Activated CD8-positive, alpha-beta memory T cell treated with anti-CD3 and anti-CD28 coated beads for 48 hours (primary cell): ENCODE results near the gene ADAM23.

Experiments used
- DNase-seq, 3 experiments: peaks; one replicate each; pipeline ENCODE4 v3.0.0-alpha.2; 2020; ENCODE audit warnings: low read depth in 2 of 3, low spot score in 2 of 3

The ADAM23 gene

DNA sequence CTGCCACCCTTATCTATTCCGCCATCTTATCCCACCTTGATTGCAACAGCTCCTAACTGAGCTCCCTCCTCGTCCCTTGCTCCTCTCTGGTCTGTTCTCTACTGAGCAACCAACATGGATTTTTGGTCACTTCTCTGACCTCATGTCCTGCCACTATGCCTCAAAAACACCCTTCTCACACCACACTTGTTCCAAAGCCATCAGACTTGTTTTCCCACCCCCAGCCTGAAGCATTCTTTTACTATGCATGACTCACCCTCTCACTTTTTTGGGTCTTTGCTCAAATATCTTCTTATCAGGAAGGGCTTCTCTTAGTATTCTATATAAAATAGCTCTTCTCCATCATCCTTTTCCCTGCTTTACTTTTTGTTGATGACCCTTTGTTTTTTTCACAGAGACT is 196.3 kb downstream of the ADAM23 start:
- DNase-seq: no peak

DNA sequence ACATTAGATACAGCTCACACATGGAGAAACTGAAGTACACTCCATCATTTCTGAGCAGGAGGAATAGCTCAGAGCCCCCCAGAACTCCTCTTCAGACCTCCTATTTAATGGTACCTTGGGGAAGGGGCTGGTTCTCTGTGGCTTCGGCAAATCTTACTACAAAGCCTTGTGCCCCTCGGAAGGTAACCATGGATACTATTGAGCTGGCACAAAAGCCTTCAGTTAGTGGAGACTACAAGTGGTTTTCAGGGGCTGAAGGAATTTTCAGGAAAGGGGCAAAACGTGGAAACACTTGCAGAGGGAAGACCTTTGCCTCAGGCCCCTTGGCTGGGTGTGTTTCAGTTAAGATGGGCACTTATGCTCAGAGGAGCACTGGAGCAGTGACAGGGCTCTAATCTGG is 197.9 kb downstream of the ADAM23 start:
- DNase-seq: no peak

GRCh38 chr2:206642075-206643025 is 199.0 kb downstream of the ADAM23 start, which contains the start of gene FAM237A:
TSS of gene FAM237A (plus strand) at chr2:206642487. CDS start at chr2:206644237, 1,750 bp downstream.
- peak in 1 of 3 experiments; percentile 7 for DNase-seq

GRCh38 chr2:206647985-206648384 is 204.7 kb downstream of the ADAM23 start:
- DNase-seq: no peak

- no peak for DNase-seq
Measured at GRCh38 chr2:206657087-206657486, 213.8 kb downstream of the ADAM23 start.

GRCh38 chr2:206665251-206665650 is 221.9 kb downstream of the ADAM23 start:
- DNase-seq: no peak
